Left kidney (tissue), 2 donors: ENCODE measurements around the gene AMN. TPM values are rescaled to one million over a fixed set of nuclear protein-coding genes. Genes with fewer than 3 reads are reported as not detected.
"Not testable (repeated sequence)": the region's sequence is repeated elsewhere in the genome, so short reads cannot be mapped to it uniquely, and the experiment has no call there.

Experiments used
- DNase-seq: peaks from one replicate; pipeline ENCODE4 v3.0.0-alpha.2; 2013
- polyA plus RNA-seq: library from polyadenylated mRNA; unstranded; fragments of 120-200 nt; gene quantifications from one replicate; pipeline ENCODE4 v1.2.1, GENCODE V29; 2013; ENCODE audit not compliant: insufficient read length

Gene AMN
- polyA plus RNA-seq, 1 donor: 23.0 TPM

GRCh38 chr14:102911991-102912761 lies 10.3 kb upstream of the AMN start:
- DNase-seq: no peak

DNA sequence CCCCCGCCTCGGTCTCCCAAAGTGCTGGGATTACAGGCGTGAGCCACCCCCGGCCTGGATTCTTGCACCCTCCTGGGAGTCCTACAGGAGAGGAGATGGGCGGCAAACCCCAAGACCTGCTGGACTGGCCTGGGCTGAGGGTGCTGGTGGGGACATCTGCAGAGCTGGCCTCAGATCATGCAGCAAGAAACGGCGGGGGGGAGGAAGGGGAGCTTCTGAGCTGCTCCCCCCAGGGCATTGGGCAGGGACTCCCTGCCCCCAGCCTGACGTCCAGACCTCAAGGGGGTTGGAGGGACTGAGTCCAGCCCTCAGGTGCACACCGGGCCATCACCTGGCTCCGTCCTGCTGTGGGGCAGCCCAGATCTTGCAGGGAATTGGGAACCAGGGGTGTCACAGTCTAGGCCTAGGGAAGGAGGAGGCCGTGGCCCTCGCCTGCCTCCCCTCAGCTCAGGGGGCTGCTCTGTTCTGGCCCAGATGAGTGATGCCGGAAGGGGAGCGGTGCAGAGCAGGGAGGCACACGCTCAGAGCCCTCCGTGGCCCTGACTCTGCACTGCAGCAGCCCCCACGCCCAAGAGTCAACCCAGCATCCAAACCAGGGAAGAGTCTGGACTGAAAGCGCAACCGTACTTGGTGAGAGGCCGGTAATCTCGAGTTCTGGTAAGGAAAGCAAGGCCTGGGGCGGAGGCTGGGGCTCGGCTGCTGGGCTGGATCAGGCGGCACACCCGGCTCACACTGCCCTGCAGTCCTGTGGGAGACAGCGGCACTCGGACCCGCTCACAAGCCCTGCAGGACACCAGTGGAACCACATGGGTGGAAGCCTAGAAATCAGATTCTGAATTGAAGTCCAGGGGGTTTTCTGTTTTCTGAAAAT lies 8.9 kb upstream of the AMN start:
- no peak for DNase-seq

- no peak for DNase-seq
Observed at GRCh38 chr14:102914474-102915291, 7.8 kb upstream of the AMN start.

DNA sequence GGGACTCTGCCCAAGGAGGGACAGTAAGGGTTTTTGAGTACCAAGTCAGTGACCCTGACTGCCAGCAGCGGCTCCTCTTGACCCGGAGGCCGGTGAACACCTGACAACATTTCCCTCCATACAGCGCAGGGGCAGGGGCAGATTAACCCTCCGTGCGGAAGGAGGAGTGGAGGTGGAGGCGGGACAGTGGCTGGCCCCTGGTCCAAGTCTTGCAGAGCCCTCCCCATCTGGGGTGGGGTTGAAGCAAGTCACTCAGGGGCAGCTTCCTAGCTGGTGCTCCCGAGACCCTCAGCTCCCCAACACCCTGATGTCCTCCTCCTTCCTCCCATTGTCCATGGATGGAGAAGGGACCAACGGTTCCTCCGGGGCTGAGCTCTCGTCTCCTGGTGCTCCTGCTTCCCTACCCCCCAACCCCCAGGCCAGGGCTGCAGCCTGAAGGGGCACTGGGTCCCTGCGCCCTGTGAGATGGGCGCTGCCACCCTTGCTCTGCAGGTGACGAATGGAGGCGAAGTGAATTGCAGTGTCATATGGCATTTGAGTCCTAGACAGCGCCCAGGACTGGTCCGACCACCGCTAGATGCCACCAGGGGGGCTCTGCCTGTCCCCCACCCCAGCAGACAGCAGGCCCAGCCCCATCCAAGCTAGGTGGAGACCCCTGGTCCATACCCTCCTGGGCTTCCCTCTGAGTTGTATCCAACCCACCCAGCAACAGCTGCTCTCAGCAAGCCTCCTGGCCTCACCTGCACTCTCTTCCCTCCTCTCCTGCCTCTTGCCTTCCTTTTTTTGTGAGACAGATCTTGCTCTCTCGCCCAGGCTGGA lies 7.0 kb upstream of the AMN start:
- no peak for DNase-seq

GRCh38 chr14:102916347-102917055 lies 6.0 kb upstream of the AMN start:
- no peak for DNase-seq

DNA sequence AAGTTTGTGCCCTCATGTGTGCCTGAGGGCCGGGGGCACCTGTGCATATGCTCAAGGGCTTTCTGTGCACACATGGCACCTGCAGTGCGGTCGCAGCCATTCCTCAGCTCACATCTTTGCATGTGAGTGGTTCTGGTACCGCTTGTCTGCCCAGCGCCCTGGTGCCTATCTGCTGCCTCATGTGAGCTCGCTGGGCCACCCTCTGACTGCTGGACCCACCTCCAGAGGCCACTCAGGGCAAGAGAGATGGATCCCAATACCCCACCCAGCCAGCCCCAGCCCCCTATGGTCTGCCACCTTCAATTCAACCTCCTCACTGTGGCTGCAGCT lies 5.4 kb upstream of the AMN start:
- DNase-seq: no peak

- DNase-seq: no peak
Observed at GRCh38 chr14:102917469-102918211, 4.8 kb upstream of the AMN start.

GRCh38 chr14:102918438-102918837 lies 4.0 kb upstream of the AMN start:
- no peak for DNase-seq

- no peak for DNase-seq
Observed at GRCh38 chr14:102920273-102920997, 2.0 kb upstream of the AMN start.

GRCh38 chr14:102920998-102921304 lies 1.5 kb upstream of the AMN start:
- no peak for DNase-seq

GRCh38 chr14:102923201-102923924 lies 900 bp downstream of the AMN start:
- DNase-seq: no peak

DNA sequence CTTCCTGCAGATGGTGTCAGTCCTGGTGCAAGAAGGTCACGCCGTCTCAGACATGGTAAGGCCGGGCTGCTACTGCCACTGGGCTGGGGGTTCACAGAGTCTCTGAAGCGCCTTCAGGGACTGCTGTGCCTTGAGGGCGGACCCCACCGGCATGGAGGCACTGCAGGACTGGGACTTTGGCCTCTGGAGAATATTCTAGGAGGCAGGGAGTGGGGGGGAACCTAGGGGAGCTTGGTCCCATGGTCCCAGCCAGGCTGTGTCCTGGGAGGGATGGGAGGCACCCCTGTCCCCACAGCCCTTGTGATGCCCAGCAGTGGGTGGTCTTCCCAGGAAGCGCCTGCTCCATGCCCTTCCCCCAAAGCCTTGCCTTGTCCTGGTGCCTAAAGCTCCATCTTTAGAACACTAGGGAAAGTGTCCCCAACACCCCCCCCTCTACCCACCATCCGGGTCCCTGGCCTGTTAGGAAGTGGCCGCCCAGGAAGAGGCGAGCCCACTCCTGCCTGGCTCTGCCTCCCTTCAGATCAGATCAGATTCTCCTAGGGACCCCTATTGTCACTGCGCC lies 1.5 kb downstream of the AMN start:
- no peak for DNase-seq

- DNase-seq: no peak
Observed at GRCh38 chr14:102924632-102925588, 2.4 kb downstream of the AMN start.

DNA sequence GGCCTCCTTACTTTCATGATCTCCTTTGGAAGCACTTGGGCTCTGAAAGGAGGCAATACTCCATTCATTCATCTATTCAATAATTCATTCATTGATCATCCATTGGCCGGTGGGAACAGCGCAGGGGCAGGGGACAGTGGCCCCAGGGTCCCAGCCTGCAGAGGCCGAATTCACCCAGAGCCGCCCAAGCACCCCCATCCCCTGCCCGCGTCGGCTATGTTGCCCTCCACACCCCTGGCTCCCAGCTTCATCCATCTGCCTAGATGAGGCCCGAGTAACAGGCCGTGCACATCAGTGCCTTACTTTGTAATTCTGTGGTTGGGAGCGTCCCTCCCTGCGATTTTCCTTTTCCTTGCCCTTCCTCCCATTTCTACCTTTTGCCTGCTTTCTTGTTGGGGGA lies 3.2 kb downstream of the AMN start:
- DNase-seq: no peak

GRCh38 chr14:102926104-102926503 lies 3.6 kb downstream of the AMN start:
- no peak for DNase-seq

DNA sequence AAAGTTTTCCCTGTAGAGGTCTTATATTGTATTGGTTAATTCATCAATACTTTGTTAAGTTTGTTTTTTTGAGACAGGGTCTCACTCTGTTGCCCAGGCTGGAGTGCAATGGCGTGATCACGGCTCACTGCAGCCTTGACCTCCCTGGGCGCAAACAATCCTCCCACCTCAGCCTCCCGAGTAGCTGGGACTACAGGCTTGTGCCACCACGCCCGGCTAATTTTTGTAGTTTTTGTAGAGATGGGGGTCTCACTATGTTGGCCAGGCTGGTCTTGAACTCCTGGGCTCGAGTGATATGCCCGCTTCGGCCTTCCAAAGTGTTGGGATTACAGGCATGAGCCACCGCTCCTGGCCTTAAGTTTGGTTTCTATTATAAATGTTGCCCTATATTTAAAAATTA lies 4.4 kb downstream of the AMN start:
- DNase-seq: not testable (repeated sequence)

GRCh38 chr14:102927346-102927877 lies 4.9 kb downstream of the AMN start:
- no peak for DNase-seq
